Chondrocyte (in vitro differentiated cells): ENCODE measurements around the gene THAP11. TPM values are rescaled to one million over a fixed set of nuclear protein-coding genes. Genes with fewer than 3 reads are reported as not detected.

Experiments used
- DNase-seq: peaks from one replicate; pipeline ENCODE4 v3.0.0; 2021; ENCODE audit warnings: mixed read lengths, low spot score
- H3K27ac Mint-ChIP-seq: one replicate; pipeline ENCODE4 v1.8.0; 2021; ENCODE audit warnings: mild to moderate bottlenecking, moderate library complexity, mixed read lengths; ENCODE audit not compliant: unreplicated experiment
- H3K27me3 Mint-ChIP-seq: 2 replicates; pipeline ENCODE4 v1.8.0; 2021; ENCODE audit warnings: low read depth, mixed read lengths
- H3K36me3 Mint-ChIP-seq: 2 replicates; pipeline ENCODE4 v1.8.0; 2021; ENCODE audit warnings: low read depth, mixed read lengths
- H3K4me1 Mint-ChIP-seq: 2 replicates; pipeline ENCODE4 v1.8.0; 2021; ENCODE audit warnings: low read depth, mild to moderate bottlenecking, mixed read lengths
- H3K4me3 Mint-ChIP-seq: one replicate; pipeline ENCODE4 v1.8.0; 2021; ENCODE audit warnings: mild to moderate bottlenecking, moderate library complexity, mixed read lengths; ENCODE audit not compliant: unreplicated experiment
- H3K9me3 Mint-ChIP-seq: 2 replicates; pipeline ENCODE4 v1.8.0; 2021; ENCODE audit warnings: low read depth, mixed read lengths
- CTCF ChIP-seq: fragments of 200-600 bp; sonication (generic); IDR thresholded peaks from 2 replicates; pipeline ENCODE4 v1.5.0; 2021; ENCODE audit warnings: antibody characterized with exemption, mild to moderate bottlenecking, moderate library complexity
- total RNA-seq: library from RNA; stranded (reverse); gene quantifications from 3 replicates; pipeline ENCODE4 v1.2.1, GENCODE V29; 2021

THAP11 gene
- total RNA-seq, 1 donor from 2014 or later: 25.7 TPM

GRCh38 chr16:67882374-67883145 is 40.4 kb downstream of the THAP11 start:
- no peak overlapping the region for H3K27ac Mint-ChIP-seq
- H3K36me3 Mint-ChIP-seq: peaks cover 30% of the 10 kb centered on the region
- no peak for TF ChIP-seq CTCF
- no peaks in the 10 kb centered on the region for H3K9me3 Mint-ChIP-seq
- no peaks in the 10 kb centered on the region for H3K27me3 Mint-ChIP-seq
- no peak overlapping the region for H3K4me3 Mint-ChIP-seq
- DNase-seq: no peak
- H3K4me1 Mint-ChIP-seq: peaks cover 4% of the 10 kb centered on the region

- H3K4me3 Mint-ChIP-seq: no peak overlapping the region
- H3K9me3 Mint-ChIP-seq: no peaks in the 10 kb centered on the region
- peaks cover 4% of the 10 kb centered on the region for H3K4me1 Mint-ChIP-seq
- peaks cover 30% of the 10 kb centered on the region for H3K36me3 Mint-ChIP-seq
- no peaks in the 10 kb centered on the region for H3K27me3 Mint-ChIP-seq
- no peak for DNase-seq
- TF ChIP-seq CTCF: no peak
- H3K27ac Mint-ChIP-seq: no peak overlapping the region
Measured at GRCh38 chr16:67883146-67883871, 41.2 kb downstream of the THAP11 start.

- H3K4me1 Mint-ChIP-seq: peaks cover 4% of the 10 kb centered on the region
- peak; percentile 88 for TF ChIP-seq CTCF
- no peak overlapping the region for H3K27ac Mint-ChIP-seq
- H3K4me3 Mint-ChIP-seq: no peak overlapping the region
- no peaks in the 10 kb centered on the region for H3K27me3 Mint-ChIP-seq
- H3K36me3 Mint-ChIP-seq: peaks cover 28% of the 10 kb centered on the region
- no peak for DNase-seq
- no peaks in the 10 kb centered on the region for H3K9me3 Mint-ChIP-seq
Measured at GRCh38 chr16:67883872-67884261, 41.7 kb downstream of the THAP11 start.

GRCh38 chr16:67884684-67885083 is 42.6 kb downstream of the THAP11 start, which contains the start of gene NRN1L:
Gene NRN1L (plus strand): TSS chr16:67884885. CDS start chr16:67884904, 19 bp downstream.
- no peak for TF ChIP-seq CTCF
- Mint-ChIP-seq H3K27me3 (no peaks in the 10 kb centered on the region), H3K9me3 (no peaks in the 10 kb centered on the region), H3K36me3 (peaks cover 21% of the 10 kb centered on the region), H3K4me3 (no peak within 1 kb of the TSS), H3K4me1 (peaks cover 4% of the 10 kb centered on the region), H3K27ac (no peak within 1 kb of the TSS)
- peak; percentile 95 for DNase-seq

DNA sequence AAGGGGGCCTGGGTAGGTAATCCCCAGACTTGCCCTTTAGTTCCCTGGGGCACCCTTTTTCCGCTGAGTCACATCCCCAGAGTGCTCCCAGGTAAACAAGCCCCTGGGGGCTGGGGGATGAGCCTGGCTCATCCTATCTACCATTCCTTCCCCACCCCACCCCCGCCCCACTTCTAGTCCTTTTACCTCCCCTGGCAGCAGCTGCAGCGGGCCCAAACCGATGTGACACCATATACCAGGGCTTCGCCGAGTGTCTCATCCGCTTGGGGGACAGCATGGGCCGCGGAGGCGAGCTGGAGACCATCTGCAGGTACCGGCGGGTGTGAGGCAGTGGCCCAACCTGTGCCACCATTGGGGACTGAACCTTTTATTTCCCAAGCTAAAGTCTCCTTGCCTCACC is 43.4 kb downstream of the THAP11 start:
- Mint-ChIP-seq H3K27ac (no peak overlapping the region), H3K27me3 (no peaks in the 10 kb centered on the region), H3K9me3 (no peaks in the 10 kb centered on the region), H3K36me3 (peaks cover 20% of the 10 kb centered on the region), H3K4me3 (no peak overlapping the region), H3K4me1 (peaks cover 4% of the 10 kb centered on the region)
- no peak for DNase-seq
- no peak for TF ChIP-seq CTCF
